GM12864 (cell line): ENCODE results near the gene UNC79.

Source experiments
- DNase-seq: peaks from one replicate; pipeline ENCODE4 v3.0.0-alpha.2; 2011; ENCODE audit warnings: low read depth
- H3K4me3 ChIP-seq: 2 replicates; pipeline ENCODE4 v1.5.1; 2011; ENCODE audit warnings: mild to moderate bottlenecking, low read depth, low read length, control low read depth
- CTCF ChIP-seq: IDR thresholded peaks from 2 replicates; pipeline ENCODE4 v1.5.1; 2011; ENCODE audit warnings: low read depth, mild to moderate bottlenecking, moderate library complexity, low read length, control low read depth, inconsistent platforms; ENCODE audit errors: missing control alignments

The UNC79 gene

GRCh38 chr14:93543766-93544165 lies 113.0 kb downstream of the UNC79 start:
- no peak for DNase-seq
- no peak overlapping the region for H3K4me3 ChIP-seq

GRCh38 chr14:93544212-93544611 lies 113.5 kb downstream of the UNC79 start:
- no peak overlapping the region for H3K4me3 ChIP-seq
- DNase-seq = no peak
- TF ChIP-seq CTCF = no peak

More at GRCh38 chr14:93543766-93544165, 113.0 kb downstream of the UNC79 start:
- peak; percentile 28 for TF ChIP-seq CTCF

- no peak for TF ChIP-seq CTCF
- DNase-seq = no peak
These were observed 115.9 kb downstream of the UNC79 start for GRCh38 chr14:93546642-93547041.

GRCh38 chr14:93548102-93548843 lies 117.5 kb downstream of the UNC79 start:
- no peak for TF ChIP-seq CTCF

More at GRCh38 chr14:93546642-93547041, 115.9 kb downstream of the UNC79 start:
- no peak overlapping the region for H3K4me3 ChIP-seq

GRCh38 chr14:93549595-93549994 lies 118.9 kb downstream of the UNC79 start:
- H3K4me3 ChIP-seq = no peak overlapping the region
- no peak for TF ChIP-seq CTCF
- DNase-seq = no peak

More at GRCh38 chr14:93548102-93548843, 117.5 kb downstream of the UNC79 start:
- no peak overlapping the region for H3K4me3 ChIP-seq
- DNase-seq = no peak

GRCh38 chr14:93564918-93565317 lies 134.2 kb downstream of the UNC79 start:
- DNase-seq = no peak
- no peak for TF ChIP-seq CTCF
- H3K4me3 ChIP-seq = no peak overlapping the region
